Heart left ventricle (tissue), 16 donors: ENCODE measurements around the gene OXSR1. TPM values are rescaled to one million over a fixed set of nuclear protein-coding genes. Genes with fewer than 3 reads are reported as not detected.

Experiments
- ATAC-seq, 4 donors: fragments of 200-7000 bp; cut with Tn5 transposase; one replicate each; pipeline ENCODE4 v1.9.1; 2020 to 2022; ENCODE audit warnings: moderate library complexity in 4 of 4, mild to moderate bottlenecking in 3 of 4, moderate number of reproducible peaks in 1 of 4
- DNase-seq, 5 donors: peaks; one replicate each; pipeline ENCODE4 v3.0.0-alpha.2; 2020
- H3K27ac ChIP-seq, 12 donors: fragments of 200-600 bp; sonication (generic) in 4 of 12; one replicate each; pipeline versions ENCODE4 v1.5.0 to v1.8.0; 2016 to 2022; ENCODE audit warnings: mild to moderate bottlenecking in 2 of 12
- H3K27me3 ChIP-seq, 9 donors: fragments of 200-600 bp; sonication (generic) in 2 of 9; one replicate each; pipeline versions ENCODE4 v1.5.1 to v1.8.0; 2016 to 2022; ENCODE audit warnings: mild to moderate bottlenecking in 3 of 9
- H3K36me3 ChIP-seq, 9 donors: fragments of 200-600 bp; sonication (generic) in 2 of 9; one replicate each; pipeline versions ENCODE4 v1.5.0 to v1.8.0; 2018 to 2022; ENCODE audit warnings: mild to moderate bottlenecking in 2 of 9
- H3K4me1 ChIP-seq, 12 donors: fragments of 200-600 bp; sonication (generic) in 4 of 12; one replicate each; pipeline versions ENCODE4 v1.5.0 to v1.8.0; 2016 to 2022; ENCODE audit warnings: mild to moderate bottlenecking in 3 of 12
- H3K4me3 ChIP-seq, 12 donors: fragments of 200-600 bp; sonication (generic) in 4 of 12; one replicate each; pipeline versions ENCODE4 v1.5.0 to v1.8.0; 2017 to 2022; ENCODE audit warnings: mild to moderate bottlenecking in 9 of 12, moderate library complexity in 4 of 12
- H3K9me3 ChIP-seq, 12 donors: fragments of 200-600 bp; sonication (generic) in 4 of 12; one replicate each; pipeline versions ENCODE4 v1.5.0 to v1.8.0; 2016 to 2022; ENCODE audit warnings: mild to moderate bottlenecking in 1 of 12
- CTCF ChIP-seq, 12 donors: fragments of 200-600 bp; sonication (generic) in 4 of 12; IDR thresholded peaks; one replicate each; pipeline versions ENCODE4 v1.5.0 to v1.8.0; 2018 to 2022; ENCODE audit warnings: antibody characterized with exemption in 12 of 12, mild to moderate bottlenecking in 5 of 12
- POLR2A ChIP-seq, 2 donors: fragments of 450-650 bp; IDR thresholded peaks; one replicate each; pipeline ENCODE4 v1.6.1; 2017; ENCODE audit warnings: antibody characterized with exemption in 2 of 2, mild to moderate bottlenecking in 2 of 2, moderate library complexity in 2 of 2
- WGBS, 4 donors: extraction: QIAGEN DNeasy Blood & Tissue Kit in 2 of 4; methylation state at CpG; one replicate each; pipeline versions ENCODE4 v1.1.5 to v1.1.7; 2013 to 2018; 5-methylcytosine and 5-hydroxymethylcytosine counted together
- intact Hi-C, 10 donors: fragments of 100-400 bp; cut with DNase I; formaldehyde crosslinking; loops; one replicate each; pipeline versions ENCODE4 v1.11.1 to v1.14.2; 2022
- polyA plus RNA-seq, 2 donors: library from polyadenylated mRNA; stranded (reverse); fragments of 200-250 nt; gene quantifications; one replicate each; pipeline ENCODE4 v1.2.3, GENCODE V29; 2013
- total RNA-seq, 9 donors: library from RNA; depleted of rRNA in 2 of 9; stranded (reverse); fragments of >200 nt in 2 of 9; fragmentation: NEBNext Ultra II Directional in 3 of 9; extraction: Animal tissue kit (Norgen Biotek cat#: 25700) in 3 of 9; gene quantifications; one replicate each; pipeline versions ENCODE4 v1.1.0 to v1.2.4, GENCODE V29; 2016 to 2023
- donor health status: ischemic (EF 13 %, LVEDD 7.1; RV severe dilation, severe dysfunction).
- donor health status: healthy with polysubstance abuse.
- donor health status: DM: no; HTN: yes; CAD: no.
- donor health status: DM: no; HTN: no; CAD: no.
- donor health status: ischemic (EF 25% LVEDD 6.9; RV normal size, moderate dysfunction).
- donor health status: ischemic (EF 25% LVEDD 5.7; RV mildly dilated, moderate dysfunction).
- donor health status: healthy.
- donor health status: DM: yes; HTN: yes; CAD: no.
- donor health status: ischemic (EF 35%, LVEDD 5.7; RV mildly dilated, moderate dysfunction).
- donor health status: nonischemic (EF 11% LVEDD 7.7; RV severe dilation, severe dysfunction).
- donor health status: DM: yes; HTN: yes; CAD: no.
- donor health status: PGD.
- donor health status: ischemic (EF 29% LVEDD 5.4; RV normal size, mild dysfunction).
- donor health status: nonischemic (EF 23%, LVEDD 6.1; RV moderate dilation, normal function).

Gene OXSR1
- total and polyA plus RNA-seq, 11 donors = 10.4 to 38.3 (median 31.7) TPM

DNA sequence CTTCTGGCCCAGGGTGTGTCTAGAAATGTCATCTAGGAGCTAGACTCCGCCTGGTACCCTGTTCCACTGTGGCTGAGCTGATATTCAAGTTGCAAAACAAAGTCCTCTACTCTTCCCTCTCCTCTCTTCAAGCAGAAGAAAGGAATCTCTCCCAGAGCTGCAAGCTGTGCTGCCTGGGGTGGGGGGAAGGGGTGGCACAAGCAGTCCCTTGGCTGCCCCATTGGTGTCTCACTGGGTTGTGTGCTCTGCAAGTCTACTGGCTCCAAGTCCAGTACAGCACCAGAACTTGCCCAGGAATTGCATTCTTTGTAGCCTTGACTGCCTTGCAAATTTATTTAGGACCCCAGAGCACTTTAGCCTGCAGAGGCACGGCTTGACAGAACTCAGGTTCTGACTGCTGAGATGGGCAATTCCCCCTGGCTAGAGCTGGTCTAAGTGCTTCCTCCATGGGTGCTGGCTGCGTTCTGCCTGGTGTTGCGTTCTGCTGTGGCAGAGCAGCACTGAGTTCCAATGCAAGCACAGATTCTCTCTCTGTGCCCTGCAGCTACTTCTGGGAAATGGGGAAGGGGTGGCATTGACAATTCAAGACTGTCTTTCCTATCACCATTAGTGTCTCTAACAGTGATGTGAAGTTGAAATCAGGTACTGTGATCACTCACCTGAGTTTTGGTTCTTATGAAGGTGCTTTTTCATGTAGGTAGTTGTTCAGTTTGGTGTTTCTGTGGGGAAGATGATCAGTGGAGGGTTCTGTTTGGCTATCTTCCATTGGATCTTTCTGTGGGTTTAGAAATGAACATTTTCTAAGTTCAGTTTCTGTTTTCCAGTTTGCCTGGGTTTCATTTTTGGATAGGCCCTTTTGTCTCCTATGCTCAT is 39.5 kb downstream of the OXSR1 start:
- intact Hi-C loops = no loop called here
- ATAC-seq (peak in 1 of 4 donors; percentile 12), DNase-seq (no peak)
- WGBS, 4 donors = 94 to 98% (median 96%) methylated on average over 3 to 4 of the region's 4 CpGs
- TF ChIP-seq CTCF (IDR thresholded peaks at IDR 0.05) = no peak
- TF ChIP-seq POLR2A (IDR thresholded peaks at IDR 0.05) = no peak
- Histone ChIP-seq H3K27ac (no peak overlapping the region), H3K4me1 (peaks cover 0 to 34% (median 6%) of the 10 kb centered on the region in 12 donors), H3K36me3 (peaks cover 0 to 31% (median 10%) of the 10 kb centered on the region in 9 donors), H3K27me3 (no peaks in the 10 kb centered on the region), H3K4me3 (no peak overlapping the region), H3K9me3 (no peaks in the 10 kb centered on the region)

- intact Hi-C loops = no loop called here
Observed at GRCh38 chr3:38205472-38205805, 40.1 kb downstream of the OXSR1 start.

GRCh38 chr3:38207254-38208003 is 42.1 kb downstream of the OXSR1 start:
- no peak overlapping the region for H3K4me3 ChIP-seq
- ATAC-seq (no peak), DNase-seq (no peak)
- TF ChIP-seq CTCF (IDR thresholded peaks at IDR 0.05) = no peak
- no peak for TF ChIP-seq POLR2A (IDR thresholded peaks at IDR 0.05)
- H3K36me3 ChIP-seq = peaks cover 0 to 22% (median 0%) of the 10 kb centered on the region in 9 donors
- H3K27ac ChIP-seq = no peak overlapping the region
- H3K27me3 ChIP-seq = no peaks in the 10 kb centered on the region
- H3K9me3 ChIP-seq = no peaks in the 10 kb centered on the region
- intact Hi-C loops = no loop called here
- 78 to 89% (median 86%) methylated on average over 4 of the region's 4 CpGs for WGBS, 4 donors
- H3K4me1 ChIP-seq = peaks cover 0 to 43% (median 9%) of the 10 kb centered on the region in 12 donors

More at GRCh38 chr3:38205472-38205805, 40.1 kb downstream of the OXSR1 start:
- H3K27me3 ChIP-seq = no peaks in the 10 kb centered on the region
- H3K4me3 ChIP-seq = no peak overlapping the region
- WGBS, 4 donors = 53 to 66% (median 57%) methylated on average over 3 of the region's 3 CpGs
- H3K9me3 ChIP-seq = no peaks in the 10 kb centered on the region
- DNase-seq = no peak
- peaks cover 0 to 34% (median 6%) of the 10 kb centered on the region in 12 donors for H3K4me1 ChIP-seq
- ATAC-seq = peak; percentile 65 to 94 (median 82)
- H3K36me3 ChIP-seq = peaks cover 0 to 25% (median 5%) of the 10 kb centered on the region in 9 donors
- H3K27ac ChIP-seq = no peak overlapping the region
- TF ChIP-seq POLR2A (IDR thresholded peaks at IDR 0.05) (no peak), CTCF (IDR thresholded peaks at IDR 0.05) (no peak)

DNA sequence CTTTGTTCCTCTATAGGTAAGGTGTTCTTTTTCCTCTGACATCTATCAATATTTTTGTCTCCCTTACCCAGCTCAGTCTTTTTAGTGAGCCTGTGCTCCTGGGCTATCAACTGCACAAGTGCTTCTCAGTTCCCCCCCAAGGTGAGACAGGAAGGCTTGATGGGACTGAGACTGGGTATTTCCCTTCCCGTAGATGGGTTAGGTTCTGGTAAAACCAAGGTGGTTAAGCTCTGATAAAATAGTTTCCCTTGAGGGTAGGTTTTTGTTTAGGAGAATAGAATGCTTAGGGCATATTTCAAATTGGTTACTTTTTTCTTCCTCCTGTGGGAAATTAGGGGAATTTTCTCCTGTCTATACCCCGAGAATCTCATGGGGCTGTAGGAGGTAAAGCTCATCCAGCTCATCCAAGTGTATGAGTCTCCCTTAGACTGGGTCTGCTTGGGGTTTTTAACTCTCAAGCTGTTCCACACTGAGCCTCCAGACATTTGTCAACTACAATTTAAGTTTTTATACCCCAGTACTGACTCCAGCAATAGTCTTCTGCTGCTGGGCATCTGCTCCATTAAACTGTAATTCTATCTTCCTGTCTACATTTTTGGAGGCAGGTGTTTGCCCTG is 44.9 kb downstream of the OXSR1 start:
- Histone ChIP-seq H3K27me3 (no peaks in the 10 kb centered on the region), H3K27ac (no peak overlapping the region), H3K4me3 (no peak overlapping the region), H3K9me3 (no peaks in the 10 kb centered on the region), H3K36me3 (peaks cover 0 to 5% (median 0%) of the 10 kb centered on the region in 9 donors), H3K4me1 (peaks cover 0 to 34% (median 10%) of the 10 kb centered on the region in 12 donors)
- intact Hi-C loops = no loop called here
- ATAC-seq = no peak
- TF ChIP-seq CTCF (IDR thresholded peaks at IDR 0.05) (no peak), POLR2A (IDR thresholded peaks at IDR 0.05) (no peak)
- WGBS, 4 donors = 87 to 97% (median 96%) methylated on average over 2 of the region's 2 CpGs
- no peak for DNase-seq
